Stimulated activated CD4-positive, alpha-beta T cell treated with anti-CD3 and anti-CD28 coated beads, Interleukin-15, amount 100 ng/mL, for 24 hours (primary cell): ENCODE measurements around the gene DARS1.
A peak's percentile ranks its signal among the peaks of the same experiment; 100 is the strongest.
"Not testable (repeated sequence)": the region's sequence is repeated elsewhere in the genome, so short reads cannot be mapped to it uniquely, and the experiment has no call there.

Source experiments
- DNase-seq: peaks from one replicate; pipeline ENCODE4 v3.0.0-alpha.2; 2020

DARS1 gene

DNA sequence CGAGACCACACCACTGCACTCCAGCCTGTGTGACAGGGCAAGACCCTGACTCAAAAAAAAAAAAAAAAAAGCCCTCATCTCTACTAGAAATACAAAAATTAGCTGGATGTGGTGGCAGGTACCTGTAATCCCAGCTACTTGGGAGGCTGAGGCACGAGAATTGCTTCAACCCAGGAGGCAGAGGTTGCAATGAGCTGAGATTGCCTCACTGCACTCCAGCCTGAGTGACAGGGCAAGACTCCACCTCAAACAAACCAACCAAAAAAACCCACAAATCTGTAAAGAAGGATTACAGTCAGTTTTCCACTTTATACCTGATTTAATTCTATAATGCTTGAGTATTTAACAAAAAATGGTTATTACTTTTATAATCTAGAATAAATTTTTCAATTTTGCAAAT, 9.7 kb downstream of the DARS1 start:
- no peak for DNase-seq

DNA sequence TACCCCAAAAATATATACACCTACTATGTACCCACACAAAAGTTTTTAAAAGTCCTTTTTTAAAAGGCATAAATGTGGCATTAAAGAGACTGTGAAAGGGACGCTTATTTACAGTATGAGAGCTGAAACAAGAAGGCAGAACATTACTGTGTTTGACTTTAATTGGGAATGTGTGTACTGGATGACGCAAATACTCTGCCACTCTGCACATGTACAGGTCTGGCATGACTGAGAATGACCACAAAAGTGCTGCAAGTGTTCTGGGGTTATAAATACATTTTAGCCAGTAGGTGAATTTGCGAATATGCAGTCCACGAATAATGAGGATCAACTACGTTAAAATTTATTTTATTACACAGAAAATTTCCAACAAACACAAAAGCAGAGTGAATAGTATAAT, 11.4 kb downstream of the DARS1 start:
- DNase-seq, result no peak

GRCh38 chr2:135969655-135970387, 15.6 kb downstream of the DARS1 start:
- DNase-seq, result no peak

DNA sequence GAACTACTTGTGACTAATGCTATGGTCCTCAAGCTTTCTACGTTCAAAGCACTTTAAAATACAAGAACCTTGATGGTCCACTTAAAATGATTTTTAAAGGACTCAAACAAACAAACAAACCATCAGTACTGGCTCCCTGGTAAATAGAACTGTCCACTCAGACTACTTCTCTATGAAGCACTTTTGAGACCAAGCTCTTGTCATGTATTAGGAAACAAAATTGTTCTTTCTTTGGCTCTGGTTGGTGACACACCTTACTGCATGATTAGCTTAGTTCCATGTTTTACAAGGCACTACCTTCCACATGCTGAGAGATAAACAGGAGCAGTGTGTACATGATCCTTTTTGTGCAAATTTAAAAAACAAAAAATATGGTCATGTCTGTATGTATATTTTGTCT, 19.7 kb downstream of the DARS1 start:
- no peak for DNase-seq

DNA sequence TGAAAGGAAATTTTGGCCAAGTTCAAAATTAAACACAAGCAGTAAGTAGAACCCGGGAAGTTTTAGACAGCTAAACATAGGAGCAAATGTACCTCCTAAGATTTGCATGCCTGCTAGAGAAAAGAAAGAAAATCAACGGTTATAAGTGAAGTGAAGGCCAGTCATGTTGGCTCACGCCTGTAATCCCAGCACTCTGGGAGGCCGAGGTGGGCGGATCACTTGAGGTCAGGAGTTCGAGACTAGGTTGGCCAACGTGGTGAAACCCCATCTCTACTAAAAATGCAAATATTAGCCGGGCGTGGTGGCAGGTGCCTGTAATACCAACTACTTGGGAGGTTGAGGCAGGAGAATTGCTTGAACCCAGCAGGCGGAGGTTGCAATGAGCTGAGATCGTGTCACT, 21.0 kb downstream of the DARS1 start:
- not testable (repeated sequence) for DNase-seq

DNA sequence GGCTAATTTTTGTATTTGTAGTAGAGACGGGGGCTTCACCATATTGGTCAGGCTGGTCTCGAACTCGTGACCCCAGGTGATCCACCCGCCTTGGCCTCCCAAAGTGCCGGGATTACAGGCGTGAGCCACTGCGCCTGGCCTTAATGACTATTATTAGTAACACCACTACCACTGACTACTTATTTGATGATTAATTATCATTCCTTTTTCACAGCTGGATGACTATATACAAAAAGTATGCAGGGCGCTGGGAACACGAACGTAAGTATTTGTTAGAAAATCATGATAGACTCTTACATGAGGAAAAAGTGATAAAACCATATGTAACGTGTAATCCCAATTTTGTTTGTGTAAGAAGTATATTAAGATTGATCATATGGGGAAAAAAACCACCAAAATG, 21.6 kb downstream of the DARS1 start:
- DNase-seq, result no peak

DNA sequence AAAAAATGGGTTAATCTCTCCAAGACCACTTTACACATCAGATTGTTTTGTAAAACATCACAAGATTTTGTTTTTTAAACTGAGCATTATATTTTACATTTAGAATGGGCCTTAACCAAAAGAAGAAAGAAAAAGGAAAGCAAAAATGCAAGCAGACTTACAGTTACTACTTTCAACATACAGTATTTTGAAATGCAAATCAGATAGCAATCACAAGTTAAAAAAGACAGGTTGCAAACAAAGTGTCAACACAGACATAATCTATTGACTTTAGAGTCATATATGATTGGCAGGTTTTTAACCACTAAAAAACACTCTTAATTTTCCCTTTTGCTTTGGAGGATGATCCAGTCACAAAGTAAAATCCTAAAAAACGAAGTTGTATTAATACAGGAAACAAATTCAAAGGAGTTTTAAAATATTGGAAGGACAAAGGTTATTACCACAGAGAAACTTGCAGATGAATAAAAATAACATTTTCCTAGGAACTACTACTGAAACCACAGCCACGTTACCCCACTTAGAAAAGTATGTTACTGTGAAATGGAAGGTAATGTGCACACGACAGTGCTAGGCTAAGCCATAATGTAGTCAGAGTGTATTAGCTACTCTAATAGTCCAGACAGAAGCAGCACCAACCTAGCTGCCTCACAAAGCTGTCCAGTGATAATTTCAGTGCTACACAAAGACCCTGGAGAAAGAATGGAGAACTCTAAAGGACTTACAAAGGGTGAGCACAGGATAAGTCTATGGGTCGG, 22.9 kb downstream of the DARS1 start:
- no peak for DNase-seq

GRCh38 chr2:135960656-135961551, 24.5 kb downstream of the DARS1 start:
- no peak for DNase-seq

GRCh38 chr2:135960150-135960549, 25.3 kb downstream of the DARS1 start:
- no peak for DNase-seq

GRCh38 chr2:135958927-135959326, 26.5 kb downstream of the DARS1 start:
- not testable (repeated sequence) for DNase-seq

DNA sequence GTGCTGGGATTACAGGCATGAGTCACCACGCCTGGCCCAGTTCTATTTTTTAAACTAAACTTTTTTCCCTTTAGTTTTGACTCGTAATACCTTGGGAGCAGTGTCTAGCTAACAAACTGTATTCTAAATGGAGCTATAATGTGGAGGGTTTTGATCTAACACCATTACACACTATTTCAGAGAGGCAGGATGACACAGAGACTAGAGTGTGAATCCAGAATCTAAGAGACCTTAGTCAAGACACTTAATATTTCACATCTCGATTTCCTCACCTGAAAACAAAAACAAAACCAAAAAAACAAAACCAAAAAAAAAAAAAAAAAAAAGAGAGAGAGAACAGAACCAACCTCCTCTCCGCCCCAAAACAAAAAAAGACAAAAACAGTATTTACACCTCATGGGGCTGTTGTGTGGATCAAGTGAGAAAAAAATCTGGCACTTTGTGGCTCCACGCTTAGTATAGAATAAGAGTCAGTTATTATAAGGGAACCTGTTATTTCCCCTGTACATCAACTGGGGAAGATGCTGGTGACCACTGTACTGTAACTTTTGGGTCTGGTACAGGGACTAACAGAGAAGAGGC, 31.3 kb downstream of the DARS1 start:
- no peak for DNase-seq

DNA sequence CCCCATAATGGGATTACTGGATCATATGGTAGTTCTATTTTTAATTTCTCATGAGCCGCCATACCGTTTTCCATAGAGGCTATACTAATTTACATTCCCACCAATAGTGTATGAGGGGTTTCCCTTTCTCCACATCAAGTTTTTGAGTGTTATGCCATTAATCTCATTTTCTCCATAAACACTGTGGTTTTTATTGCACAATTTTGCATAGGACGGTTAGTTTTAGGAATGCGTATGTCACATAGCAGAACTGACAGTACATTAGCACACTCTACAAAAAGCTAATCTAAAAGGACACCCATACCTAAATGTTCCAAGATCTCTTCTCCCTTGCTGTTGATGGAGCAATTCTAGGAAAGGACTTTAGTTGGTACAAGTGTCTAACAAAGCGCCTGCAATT, 32.5 kb downstream of the DARS1 start:
- no peak for DNase-seq

DNA sequence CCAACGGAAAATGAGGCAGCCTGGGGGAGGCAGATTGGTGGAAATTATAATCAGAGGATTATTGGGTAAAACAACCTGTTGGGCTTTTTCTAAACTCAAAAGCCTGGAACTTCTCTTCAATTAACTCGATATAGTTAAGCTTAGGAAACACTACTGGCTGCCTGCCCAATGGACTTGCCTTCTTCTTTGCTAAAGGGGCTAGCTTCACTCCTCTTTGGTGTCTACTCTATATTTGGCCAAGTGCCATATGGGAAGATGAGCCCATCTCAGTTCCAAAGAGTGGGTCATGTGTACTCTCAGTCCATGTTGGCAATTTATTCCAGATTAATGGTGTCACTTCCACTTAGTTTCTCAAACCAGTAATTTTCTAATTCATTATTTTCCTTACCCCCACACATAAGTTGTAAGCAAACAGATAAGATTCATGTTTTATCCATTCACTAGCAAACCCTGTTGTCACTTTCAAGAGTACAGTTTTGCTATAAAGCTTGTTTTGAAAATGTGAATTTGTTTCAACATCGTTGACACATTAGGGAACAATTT, 34.3 kb downstream of the DARS1 start:
- no peak for DNase-seq

DNA sequence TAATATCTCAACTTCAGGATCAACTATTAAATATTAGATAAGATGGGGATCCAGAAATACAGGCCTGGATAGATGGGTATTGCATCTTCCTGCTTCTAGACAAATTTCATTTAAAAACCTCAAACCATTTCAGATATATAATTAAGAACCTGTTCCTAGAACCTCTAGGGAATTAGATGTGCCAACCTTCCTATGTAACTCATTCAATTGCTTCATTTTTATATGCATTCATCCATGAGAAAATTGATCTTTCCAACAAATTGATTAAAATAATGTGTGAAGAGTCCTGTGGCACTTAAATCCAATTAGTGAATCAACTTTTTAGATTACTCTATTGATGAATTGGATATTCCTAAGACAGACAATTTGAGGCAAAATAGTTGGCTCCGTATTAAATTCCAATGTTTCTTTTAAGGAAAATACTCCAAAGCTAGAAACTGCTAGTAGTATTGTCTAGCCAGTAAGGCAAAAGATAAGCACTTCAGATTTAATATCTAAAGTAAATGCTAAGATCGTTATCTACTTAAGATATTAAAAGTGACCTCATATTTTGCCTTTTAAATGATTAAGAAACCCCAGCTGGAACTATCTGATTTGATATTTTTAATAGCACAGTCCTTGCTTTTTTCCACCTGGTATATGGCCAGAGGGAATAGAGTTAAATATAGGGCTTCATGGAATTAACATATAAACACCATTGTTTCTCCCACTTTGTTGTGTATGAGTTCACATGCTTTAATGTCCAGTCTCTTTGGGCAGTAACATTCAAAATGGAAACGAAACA, 35.8 kb downstream of the DARS1 start:
- no peak for DNase-seq

DNA sequence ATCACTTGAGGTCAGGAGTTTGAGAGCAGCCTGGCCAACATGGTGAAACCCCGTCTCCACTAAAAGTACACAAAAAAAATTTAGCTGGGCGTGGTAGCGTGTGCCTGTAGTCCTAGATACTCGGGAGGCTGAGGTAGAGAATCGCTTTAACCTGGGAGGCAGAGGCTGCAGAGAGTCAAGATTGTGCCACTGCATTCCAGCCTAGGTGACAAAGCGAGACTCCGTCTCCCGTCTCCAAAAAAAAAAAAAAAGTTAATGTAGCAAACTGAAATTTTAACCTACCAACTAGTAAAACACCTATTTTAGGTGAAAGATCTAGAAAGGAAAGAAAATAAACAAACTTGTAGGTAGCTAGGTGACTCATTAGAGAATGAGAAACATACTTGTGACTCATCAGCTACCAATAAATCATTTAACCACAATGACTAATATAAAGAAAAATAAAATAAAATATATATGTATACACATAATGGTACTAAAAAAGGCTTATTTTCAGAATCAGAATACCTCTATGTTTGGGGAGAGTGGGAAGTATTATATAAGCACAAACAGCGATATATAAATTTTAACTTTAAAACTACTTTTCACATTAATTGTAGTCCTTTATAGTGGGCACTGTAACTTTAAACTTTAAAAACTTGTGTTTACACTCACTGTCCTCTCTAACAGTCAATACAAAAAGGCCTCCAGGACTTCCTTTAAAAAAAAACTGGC, 36.6 kb downstream of the DARS1 start:
- DNase-seq, result peak; percentile 26

GRCh38 chr2:135948141-135948540, 37.3 kb downstream of the DARS1 start:
- no peak for DNase-seq

DNA sequence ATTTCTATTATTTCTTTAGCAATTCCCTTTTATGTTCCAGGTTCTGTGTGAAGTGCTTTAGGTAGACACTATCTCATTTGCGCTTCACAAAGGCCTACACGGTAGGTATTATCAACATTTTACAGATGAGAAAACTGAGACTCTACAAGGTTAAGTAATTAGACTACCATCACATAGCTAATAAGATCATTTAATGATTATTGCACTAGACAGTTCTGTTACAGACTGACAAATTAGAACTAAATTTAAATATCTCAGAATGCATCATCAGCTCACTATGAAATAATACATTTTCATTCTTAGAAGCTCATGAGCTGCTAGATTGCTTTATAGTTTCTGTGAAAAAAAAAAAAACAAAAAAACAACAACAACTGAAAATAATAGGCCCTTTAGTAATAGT, 37.9 kb downstream of the DARS1 start:
- no peak for DNase-seq

DNA sequence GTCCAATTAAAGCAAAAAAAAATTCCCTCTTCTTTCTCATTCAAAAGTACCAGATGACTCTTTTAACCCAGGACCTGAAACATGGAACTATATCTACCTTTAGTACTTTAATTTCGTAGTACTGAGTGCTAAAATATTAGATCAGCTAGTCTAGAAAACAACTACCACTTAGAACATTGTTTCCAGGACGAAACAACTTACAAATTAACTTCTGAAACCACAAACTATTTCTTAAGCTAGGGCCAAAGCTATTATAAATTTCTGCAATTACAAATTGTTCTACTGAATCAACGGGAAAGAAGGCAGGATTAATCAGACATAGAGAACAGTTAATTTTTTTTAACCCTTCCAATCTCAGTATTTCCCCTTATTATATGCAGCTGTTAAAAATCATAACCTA, 39.9 kb downstream of the DARS1 start:
- no peak for DNase-seq

GRCh38 chr2:135944625-135945024, 40.8 kb downstream of the DARS1 start:
- no peak for DNase-seq

DNA sequence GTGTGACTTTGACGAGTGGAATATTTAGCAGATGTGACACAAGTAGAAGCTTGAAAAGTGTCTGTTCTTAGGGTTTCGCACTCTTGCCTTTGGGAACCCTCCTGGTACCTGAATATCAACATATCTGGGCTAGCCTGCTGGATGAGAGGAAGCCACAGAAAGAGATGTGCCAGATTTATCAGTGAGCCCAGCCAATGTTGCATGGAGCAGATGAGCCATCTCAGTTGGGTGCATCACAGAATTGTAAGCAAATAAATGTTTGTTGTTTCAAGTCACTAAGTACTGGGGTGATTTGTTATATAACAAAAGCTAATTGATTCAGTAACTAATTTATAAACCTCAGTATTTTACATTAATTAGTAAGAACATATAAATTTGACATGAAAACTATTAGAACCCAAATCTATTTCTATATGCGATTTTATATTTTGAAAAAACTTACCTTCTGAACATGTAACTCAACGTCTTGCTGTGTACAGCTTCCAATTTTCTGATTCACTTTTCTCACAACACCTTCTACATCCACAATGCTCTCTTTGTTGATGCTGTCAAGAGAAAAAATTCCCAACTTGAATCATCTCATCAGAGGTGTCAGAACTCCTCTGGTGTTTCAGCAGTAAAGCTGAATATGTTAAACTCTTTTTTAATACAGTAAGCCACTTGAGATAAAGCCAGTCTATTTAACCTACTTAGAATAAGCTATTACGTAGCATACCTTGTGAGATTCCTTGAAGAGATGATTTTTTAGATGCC, 42.3 kb downstream of the DARS1 start:
- DNase-seq, result no peak

GRCh38 chr2:135936524-135936923, 48.9 kb downstream of the DARS1 start:
- DNase-seq, result no peak
